DMS153 treated with DMSO at 0.1 percent for 48 hours (cell line): ENCODE measurements around the gene SLC39A2.
"Not testable (repeated sequence)": the region's sequence is repeated elsewhere in the genome, so short reads cannot be mapped to it uniquely, and the experiment has no call there.

ENCODE experiments used
- DNase-seq: peaks from one replicate; lab custom pipeline; 2025; ENCODE audit not compliant: unreplicated experiment; lab: John Stamatoyannopoulos, UW

Gene SLC39A2

GRCh38 chr14:21024585-21025370 lies 25.7 kb downstream of the SLC39A2 start, which contains the start of gene NDRG2:
Gene NDRG2 (minus strand): TSS chr14:21025061. CDS start chr14:21023315, 1,746 bp downstream.
- DNase-seq = no peak

- DNase-seq = no peak
These were observed 26.5 kb downstream of the SLC39A2 start for GRCh38 chr14:21025371-21026273.

- no peak for DNase-seq
These were observed 27.3 kb downstream of the SLC39A2 start for GRCh38 chr14:21026274-21026987.

DNA sequence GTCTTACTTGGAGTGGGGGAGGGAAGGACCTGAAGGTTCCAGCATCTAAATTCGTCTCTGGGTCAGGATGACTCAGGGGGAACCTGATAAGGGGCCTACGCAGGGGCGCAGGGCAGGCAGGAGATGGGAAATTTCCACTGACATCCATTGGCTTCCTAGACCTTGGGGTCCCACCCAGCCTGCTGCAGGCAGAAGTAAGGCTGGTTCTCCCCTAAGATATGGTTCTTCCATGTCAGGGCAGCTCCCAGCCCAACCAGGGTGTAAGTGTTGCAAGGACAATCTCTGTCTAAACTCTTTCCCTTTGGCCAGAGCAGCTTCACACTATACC lies 27.9 kb downstream of the SLC39A2 start:
- DNase-seq = no peak

- DNase-seq = no peak
These were observed 30.8 kb downstream of the SLC39A2 start, which contains the start of gene TPPP2 for GRCh38 chr14:21029917-21030316. Gene TPPP2 (plus strand): TSS chr14:21030217. CDS start chr14:21030582, 365 bp downstream.

DNA sequence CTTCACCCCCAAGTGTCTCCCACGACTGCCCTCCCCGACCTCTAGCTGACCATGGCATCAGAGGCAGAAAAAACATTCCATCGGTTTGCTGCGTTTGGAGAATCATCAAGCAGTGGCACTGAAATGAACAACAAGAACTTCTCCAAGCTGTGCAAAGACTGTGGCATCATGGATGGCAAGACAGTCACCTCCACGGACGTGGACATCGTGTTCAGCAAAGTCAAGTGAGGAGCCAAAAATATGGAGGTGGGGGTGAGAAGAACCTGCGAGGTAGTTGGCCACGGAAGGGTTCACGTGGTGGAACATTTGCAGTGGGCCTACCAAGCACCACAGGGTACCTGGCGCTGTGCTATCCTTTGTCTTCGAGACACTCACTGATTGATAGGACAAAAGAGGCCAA lies 31.4 kb downstream of the SLC39A2 start:
- DNase-seq = no peak

DNA sequence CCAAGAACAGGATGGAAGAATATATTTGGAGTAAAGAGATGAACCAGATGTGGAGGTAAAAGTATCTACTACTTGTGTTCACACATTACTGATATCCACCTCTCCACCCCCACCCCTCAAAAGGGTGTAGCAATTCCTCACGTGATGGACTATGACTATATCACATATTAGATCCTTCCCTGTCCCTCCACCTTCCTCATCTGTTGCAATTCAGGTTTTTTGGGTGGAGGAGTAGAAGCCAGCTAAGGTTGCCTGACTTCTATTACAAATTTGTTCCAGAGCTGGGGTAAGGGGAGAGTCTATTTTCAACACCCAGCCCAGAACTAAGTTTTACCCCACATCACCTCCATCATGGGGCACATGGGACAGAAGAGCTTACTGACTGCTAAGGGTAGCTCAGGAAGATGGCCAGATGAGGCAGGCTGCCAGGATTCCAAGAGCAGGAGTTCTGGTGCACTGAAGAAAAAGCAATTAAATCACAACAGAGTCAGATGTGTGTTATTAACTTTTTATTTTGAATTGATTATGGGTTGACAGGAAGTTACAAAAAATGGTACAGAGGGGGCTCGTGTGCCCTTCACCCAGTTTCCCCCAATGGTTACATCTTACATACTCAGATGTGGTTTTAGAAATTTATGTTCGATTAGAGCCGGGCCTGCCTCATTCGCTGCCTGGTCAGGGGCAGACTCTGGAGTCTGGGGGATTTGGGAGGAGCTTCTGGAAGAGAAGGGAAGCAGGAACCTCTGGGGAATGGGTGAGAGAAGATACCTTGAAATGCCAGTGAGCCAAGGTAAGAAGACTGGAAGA lies 33.4 kb downstream of the SLC39A2 start:
- no peak for DNase-seq

DNA sequence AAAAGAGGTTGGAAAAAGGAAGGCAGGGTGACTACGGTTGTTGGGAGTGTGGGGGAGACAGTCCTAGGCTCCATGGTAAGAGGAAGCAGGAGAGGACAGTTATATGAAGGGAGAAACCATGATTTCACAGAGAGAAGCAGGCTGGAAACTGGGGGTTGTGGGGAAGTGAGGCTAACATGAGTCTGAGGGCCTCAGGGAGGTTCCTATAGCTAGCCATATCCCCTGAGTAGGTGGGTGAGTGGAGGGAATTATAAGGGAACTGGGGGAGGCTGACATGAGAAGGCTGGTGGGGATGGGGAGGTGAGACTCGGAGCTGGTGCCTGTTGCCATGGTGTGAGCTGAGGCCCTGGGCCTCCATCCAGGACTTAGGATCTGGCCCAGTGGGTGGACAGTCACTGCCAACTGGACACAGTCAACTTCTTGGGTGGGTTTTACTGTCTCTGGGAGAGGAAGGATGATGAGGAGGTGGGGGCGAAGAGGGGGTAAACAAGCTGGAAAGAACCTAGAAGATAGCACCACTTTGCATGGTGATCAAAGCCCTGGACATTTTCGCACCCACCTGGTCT lies 34.1 kb downstream of the SLC39A2 start:
- DNase-seq = no peak

GRCh38 chr14:21034707-21035106 lies 35.6 kb downstream of the SLC39A2 start, which contains the start of gene RNASE13:
Gene RNASE13 (minus strand): TSS chr14:21034807. CDS start chr14:21034288, 519 bp downstream.
- no peak for DNase-seq

DNA sequence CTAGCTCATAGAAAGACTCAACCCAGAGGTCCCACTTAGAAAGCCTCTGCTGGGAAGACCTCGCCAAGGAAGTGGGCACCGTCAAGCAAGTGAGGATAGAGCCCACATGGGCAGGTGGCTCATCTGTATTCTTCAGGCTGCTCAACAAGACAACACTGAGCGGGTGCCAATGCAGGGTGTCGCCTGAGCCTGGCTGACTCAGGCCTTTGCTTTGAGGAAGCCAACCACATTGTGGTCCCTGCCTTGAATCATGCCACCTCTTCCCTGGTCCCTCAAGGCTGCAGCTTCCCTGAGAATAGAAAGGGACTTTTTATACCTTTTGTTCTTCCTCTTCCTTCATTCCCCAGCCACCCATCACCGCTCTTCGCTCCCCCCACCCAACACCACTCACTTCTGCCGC lies 37.7 kb downstream of the SLC39A2 start:
- DNase-seq = no peak

DNA sequence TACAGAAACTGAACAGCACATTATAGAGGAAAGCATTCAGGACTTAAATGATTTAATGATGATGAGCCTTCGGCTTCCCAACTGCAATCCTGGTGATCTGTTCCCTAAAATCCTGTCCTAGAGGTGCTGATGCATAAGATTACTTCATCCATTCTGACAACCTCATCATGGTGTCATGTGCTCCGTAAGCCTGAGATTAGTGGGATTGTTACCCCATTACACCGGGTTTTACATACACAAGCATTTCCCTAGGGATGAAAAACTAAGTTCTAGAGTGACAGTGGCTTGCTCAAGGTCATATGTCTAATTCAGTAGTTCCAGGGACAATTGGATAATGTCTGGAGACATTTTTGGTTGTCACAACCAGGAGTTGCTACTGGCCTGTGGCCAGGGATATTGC lies 38.1 kb downstream of the SLC39A2 start:
- DNase-seq = no peak

DNA sequence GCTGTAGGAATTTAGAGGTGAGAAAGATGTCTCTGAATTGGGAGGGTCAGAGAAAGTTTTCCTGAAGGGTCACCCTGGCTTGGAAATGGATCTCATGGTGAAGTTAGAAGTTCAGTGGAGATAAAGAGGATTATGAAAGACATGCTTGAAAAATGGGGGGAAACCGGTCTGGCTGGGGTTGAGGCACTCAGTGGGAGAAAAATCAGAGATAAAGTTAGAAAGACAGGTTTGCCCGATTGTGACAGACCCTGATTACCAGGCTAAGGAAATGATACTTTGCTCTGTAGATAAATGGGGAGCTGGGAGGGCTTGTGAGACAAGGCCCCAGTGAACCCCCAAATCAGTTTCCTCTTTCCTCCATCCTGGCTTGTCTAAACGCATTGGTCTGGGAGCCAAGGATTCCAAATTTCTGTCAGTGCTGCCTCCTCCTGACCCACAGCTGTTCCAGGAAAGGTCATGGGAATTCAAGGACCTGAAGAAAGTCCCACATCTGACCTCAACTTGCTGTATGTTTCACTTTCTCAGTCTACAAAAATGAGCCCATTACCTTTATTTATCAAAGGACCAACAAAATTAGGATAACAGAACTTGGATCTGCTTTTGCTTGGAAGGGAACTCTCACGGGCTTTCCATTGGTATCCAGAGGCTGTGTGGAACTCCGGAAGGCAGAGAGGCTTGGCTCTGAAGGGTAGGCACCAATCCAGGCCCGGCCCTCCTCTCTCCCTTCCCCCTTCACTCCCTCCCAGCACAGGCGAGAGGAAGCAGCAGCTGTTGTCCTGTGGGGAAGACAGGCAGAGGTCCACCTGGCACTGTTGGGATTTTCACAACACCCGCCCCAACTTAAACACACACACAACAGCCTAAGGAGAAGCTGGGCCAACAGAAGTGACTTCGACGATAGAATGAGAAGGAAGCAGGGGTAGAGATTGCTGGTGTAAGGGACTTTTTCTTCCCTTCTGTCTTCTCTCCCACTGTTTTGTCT lies 39.6 kb downstream of the SLC39A2 start:
- DNase-seq = peak; percentile 1

GRCh38 chr14:21039585-21040369 lies 40.7 kb downstream of the SLC39A2 start:
- DNase-seq = peak; percentile 15

DNA sequence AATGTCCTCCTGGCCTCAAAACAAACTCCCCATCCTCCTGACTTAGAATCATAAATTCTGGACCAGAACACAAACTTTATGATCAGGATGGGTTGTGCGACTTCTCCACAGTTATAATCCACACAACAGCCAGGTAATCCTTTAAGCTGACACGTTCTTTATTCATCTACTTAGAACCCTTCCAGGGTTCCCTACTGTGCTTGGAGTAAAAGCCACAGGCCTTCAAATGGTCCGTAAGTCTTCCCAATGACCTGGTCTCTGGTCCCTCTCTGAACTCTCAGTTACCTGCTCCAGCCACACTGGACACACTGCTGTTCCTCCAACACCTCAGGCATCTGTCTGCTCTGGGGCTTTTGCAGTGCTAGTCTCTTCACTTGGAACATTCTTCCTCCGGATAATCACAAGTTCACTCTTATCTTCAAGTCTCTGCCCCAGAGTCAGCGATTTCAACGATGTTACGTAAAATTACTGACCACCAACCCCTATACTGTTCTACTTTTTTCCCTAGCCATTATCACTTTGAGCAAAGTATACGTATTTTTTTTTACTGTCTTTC lies 41.4 kb downstream of the SLC39A2 start:
- DNase-seq = no peak

DNA sequence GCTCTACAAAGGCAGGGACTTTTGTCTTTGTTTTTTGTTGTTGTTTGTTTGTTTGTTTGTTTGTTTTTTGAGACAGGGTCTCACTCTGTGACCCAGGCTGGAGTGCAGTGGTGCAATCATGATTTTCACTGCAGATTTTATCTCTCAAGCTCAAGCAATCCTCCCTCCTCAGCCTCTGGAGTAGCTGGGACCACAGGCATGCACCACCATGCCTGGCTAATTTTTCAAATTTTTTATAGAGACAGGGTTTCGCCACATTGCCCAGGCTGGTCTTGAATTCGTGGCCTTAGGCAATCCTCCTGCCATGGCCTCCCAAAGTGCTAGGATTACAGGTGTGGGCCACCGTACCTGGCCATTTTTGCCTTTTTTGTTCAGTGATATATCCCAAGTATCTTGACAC lies 41.8 kb downstream of the SLC39A2 start:
- not testable (repeated sequence) for DNase-seq

DNA sequence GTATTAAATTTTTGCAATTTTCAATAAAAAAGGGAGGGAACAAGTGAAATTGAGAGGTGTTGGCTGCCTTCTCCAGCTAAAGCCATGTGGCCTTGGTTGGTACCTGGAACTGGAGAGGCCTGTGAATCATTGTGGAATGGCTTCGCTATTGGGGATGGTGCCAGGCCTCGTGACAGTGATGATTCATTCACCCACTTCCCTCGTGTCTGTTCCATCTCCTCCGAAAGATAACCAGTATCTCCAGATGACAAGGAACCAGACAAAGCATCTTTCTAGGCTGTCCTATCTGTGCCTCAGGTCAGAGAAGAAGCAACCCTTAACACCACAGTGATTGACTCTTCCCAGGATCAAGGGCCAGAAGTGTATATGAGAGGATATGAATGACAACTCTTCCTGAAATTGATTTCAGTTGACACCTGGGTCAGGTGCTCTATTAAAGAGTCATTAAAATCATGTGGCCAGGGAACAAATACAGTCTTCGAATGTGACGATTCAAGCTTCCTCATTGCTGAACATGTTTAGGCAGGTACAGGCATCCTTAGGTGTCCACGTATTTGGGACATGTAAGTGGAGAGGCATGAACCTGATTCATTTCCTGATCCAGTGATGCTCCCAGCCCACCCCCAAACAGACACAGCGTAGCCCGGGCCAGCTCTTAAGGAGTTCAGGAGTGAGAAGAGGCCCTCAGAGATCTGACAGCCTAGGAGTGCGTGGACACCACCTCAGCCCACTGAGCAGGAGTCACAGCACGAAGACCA lies 42.8 kb downstream of the SLC39A2 start, which contains the start of gene RNASE7:
RNASE7 (plus strand) TSS at position 687 of the 758 bp plus-strand sequence. CDS start 631 bp downstream, outside the sequence.
- DNase-seq = no peak

DNA sequence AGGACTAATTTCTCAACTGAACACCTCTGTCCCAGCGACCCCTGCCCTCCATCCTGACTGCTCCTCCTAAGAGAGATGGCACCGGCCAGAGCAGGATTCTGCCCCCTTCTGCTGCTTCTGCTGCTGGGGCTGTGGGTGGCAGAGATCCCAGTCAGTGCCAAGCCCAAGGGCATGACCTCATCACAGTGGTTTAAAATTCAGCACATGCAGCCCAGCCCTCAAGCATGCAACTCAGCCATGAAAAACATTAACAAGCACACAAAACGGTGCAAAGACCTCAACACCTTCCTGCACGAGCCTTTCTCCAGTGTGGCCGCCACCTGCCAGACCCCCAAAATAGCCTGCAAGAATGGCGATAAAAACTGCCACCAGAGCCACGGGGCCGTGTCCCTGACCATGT lies 43.8 kb downstream of the SLC39A2 start:
- no peak for DNase-seq
